Measurements from ENCODE around the gene GAPVD1.
A peak's percentile ranks its signal among the peaks of the same experiment; 100 is the strongest.
"Not testable (repeated sequence)": the region's sequence is repeated elsewhere in the genome, so short reads cannot be mapped to it uniquely, and the experiment has no call there.

The GAPVD1 gene, protein sequence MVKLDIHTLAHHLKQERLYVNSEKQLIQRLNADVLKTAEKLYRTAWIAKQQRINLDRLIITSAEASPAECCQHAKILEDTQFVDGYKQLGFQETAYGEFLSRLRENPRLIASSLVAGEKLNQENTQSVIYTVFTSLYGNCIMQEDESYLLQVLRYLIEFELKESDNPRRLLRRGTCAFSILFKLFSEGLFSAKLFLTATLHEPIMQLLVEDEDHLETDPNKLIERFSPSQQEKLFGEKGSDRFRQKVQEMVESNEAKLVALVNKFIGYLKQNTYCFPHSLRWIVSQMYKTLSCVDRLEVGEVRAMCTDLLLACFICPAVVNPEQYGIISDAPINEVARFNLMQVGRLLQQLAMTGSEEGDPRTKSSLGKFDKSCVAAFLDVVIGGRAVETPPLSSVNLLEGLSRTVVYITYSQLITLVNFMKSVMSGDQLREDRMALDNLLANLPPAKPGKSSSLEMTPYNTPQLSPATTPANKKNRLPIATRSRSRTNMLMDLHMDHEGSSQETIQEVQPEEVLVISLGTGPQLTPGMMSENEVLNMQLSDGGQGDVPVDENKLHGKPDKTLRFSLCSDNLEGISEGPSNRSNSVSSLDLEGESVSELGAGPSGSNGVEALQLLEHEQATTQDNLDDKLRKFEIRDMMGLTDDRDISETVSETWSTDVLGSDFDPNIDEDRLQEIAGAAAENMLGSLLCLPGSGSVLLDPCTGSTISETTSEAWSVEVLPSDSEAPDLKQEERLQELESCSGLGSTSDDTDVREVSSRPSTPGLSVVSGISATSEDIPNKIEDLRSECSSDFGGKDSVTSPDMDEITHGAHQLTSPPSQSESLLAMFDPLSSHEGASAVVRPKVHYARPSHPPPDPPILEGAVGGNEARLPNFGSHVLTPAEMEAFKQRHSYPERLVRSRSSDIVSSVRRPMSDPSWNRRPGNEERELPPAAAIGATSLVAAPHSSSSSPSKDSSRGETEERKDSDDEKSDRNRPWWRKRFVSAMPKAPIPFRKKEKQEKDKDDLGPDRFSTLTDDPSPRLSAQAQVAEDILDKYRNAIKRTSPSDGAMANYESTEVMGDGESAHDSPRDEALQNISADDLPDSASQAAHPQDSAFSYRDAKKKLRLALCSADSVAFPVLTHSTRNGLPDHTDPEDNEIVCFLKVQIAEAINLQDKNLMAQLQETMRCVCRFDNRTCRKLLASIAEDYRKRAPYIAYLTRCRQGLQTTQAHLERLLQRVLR (N-terminal part only)

GRCh38 chr9:125261501-125262293, at the start of gene GAPVD1:
Gene GAPVD1 (plus strand): TSS chr9:125261826. CDS start chr9:125298922, 37,096 bp downstream.
- peak within 1 kb of the TSS; percentile 86 for H2AFZ ChIP-seq (ENCODE audit: low read length)
- DNase-seq: peak; percentile 94
- H3K9ac ChIP-seq (ENCODE audit: low read length): peak within 1 kb of the TSS; percentile 87
- H3K36me3 ChIP-seq (replicated peaks; ENCODE audit: insufficient read depth, low read length): no peaks in the 10 kb centered on the region
- peaks cover 4% of the 10 kb centered on the region; the same call in 1 of the 2 replicates for H3F3A ChIP-seq (ENCODE audit: insufficient read depth, low read length)
- no peaks in the 10 kb centered on the region for H3K9me2 ChIP-seq (replicated peaks; ENCODE audit: insufficient read depth, low read length)
- H3K79me2 ChIP-seq (ENCODE audit: low read length): peaks cover 45% of the 10 kb centered on the region
- no peak for TF ChIP-seq EZH2phosphoT487 (IDR thresholded peaks at IDR 0.05; ENCODE audit: low read length)
- TF ChIP-seq, protein P1, sequence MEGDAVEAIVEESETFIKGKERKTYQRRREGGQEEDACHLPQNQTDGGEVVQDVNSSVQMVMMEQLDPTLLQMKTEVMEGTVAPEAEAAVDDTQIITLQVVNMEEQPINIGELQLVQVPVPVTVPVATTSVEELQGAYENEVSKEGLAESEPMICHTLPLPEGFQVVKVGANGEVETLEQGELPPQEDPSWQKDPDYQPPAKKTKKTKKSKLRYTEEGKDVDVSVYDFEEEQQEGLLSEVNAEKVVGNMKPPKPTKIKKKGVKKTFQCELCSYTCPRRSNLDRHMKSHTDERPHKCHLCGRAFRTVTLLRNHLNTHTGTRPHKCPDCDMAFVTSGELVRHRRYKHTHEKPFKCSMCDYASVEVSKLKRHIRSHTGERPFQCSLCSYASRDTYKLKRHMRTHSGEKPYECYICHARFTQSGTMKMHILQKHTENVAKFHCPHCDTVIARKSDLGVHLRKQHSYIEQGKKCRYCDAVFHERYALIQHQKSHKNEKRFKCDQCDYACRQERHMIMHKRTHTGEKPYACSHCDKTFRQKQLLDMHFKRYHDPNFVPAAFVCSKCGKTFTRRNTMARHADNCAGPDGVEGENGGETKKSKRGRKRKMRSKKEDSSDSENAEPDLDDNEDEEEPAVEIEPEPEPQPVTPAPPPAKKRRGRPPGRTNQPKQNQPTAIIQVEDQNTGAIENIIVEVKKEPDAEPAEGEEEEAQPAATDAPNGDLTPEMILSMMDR (IDR thresholded peaks at IDR 0.05; ENCODE audit: low read length): peak; percentile 46
- no peak for TF ChIP-seq EZH2 (optimal IDR thresholded peaks at IDR 0.05; ENCODE audit: low read depth, low read length)
- no peaks in the 10 kb centered on the region for H3K27me3 ChIP-seq (replicated peaks; ENCODE audit: insufficient read depth, low read length)
- H3K27ac ChIP-seq (ENCODE audit: low read length): peak within 1 kb of the TSS; percentile 31; the same call in 1 of the 2 replicates
- no peaks in the 10 kb centered on the region for H4K20me1 ChIP-seq (ENCODE audit: insufficient read depth, low read length)
- H3K4me2 ChIP-seq (ENCODE audit: low read depth, low read length): peak within 1 kb of the TSS; percentile 77
- H3K4me3 ChIP-seq (ENCODE audit: low read length): peak within 1 kb of the TSS; percentile 95
- H3K9me3 ChIP-seq (replicated peaks; ENCODE audit: insufficient read depth, low read length): no peaks in the 10 kb centered on the region
- no peaks in the 10 kb centered on the region; the same call in 1 of the 2 replicates for H3K4me1 ChIP-seq (ENCODE audit: low read length)

DNA sequence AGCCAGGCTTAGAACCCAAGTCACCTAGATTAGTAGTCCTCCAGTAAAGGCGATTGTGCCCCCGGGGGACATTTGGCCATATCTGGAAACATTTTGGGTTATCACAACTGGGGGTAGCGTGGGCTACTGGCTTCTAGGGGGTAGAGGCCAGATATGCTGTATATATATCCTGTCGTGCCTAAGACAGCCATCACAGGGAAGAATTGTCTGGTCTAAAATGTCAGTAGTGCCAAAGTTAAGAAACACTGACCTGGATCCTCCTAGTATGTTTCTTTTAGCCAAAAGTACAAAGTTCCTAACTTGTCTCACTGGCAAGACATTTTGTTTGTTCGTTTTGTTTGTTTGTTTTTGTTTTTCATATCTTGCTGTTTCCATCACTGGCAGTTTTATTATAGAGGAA, 47.4 kb upstream of the GAPVD1 start:
- H3K4me1 ChIP-seq (ENCODE audit: low read length): no peaks in the 10 kb centered on the region
- H3K27ac ChIP-seq (ENCODE audit: low read length): no peak overlapping the region
- H4K20me1 ChIP-seq (ENCODE audit: insufficient read depth, low read length): no peaks in the 10 kb centered on the region
- no peaks in the 10 kb centered on the region for H3K79me2 ChIP-seq (ENCODE audit: low read length)
- no peaks in the 10 kb centered on the region for H3K9me2 ChIP-seq (replicated peaks; ENCODE audit: insufficient read depth, low read length)
- no peak overlapping the region for H2AFZ ChIP-seq (ENCODE audit: low read length)
- H3K4me2 ChIP-seq (ENCODE audit: low read depth, low read length): no peak overlapping the region
- no peak overlapping the region for H3K9ac ChIP-seq (ENCODE audit: low read length)
- no peaks in the 10 kb centered on the region for H3F3A ChIP-seq (ENCODE audit: insufficient read depth, low read length)
- H3K9me3 ChIP-seq (replicated peaks; ENCODE audit: insufficient read depth, low read length): no peaks in the 10 kb centered on the region
- H3K36me3 ChIP-seq (replicated peaks; ENCODE audit: insufficient read depth, low read length): no peaks in the 10 kb centered on the region
- no peak overlapping the region for H3K4me3 ChIP-seq (ENCODE audit: low read length)
- TF ChIP-seq, protein P1 (IDR thresholded peaks at IDR 0.05; ENCODE audit: low read length): no peak
- TF ChIP-seq EZH2 (optimal IDR thresholded peaks at IDR 0.05; ENCODE audit: low read depth, low read length) (no peak), EZH2phosphoT487 (IDR thresholded peaks at IDR 0.05; ENCODE audit: low read length) (no peak)
- H3K27me3 ChIP-seq (replicated peaks; ENCODE audit: insufficient read depth, low read length): no peaks in the 10 kb centered on the region
- DNase-seq: no peak

GRCh38 chr9:125218621-125219020, 43.0 kb upstream of the GAPVD1 start:
- no peaks in the 10 kb centered on the region for H3K27me3 ChIP-seq (replicated peaks; ENCODE audit: insufficient read depth, low read length)
- H3K9me2 ChIP-seq (replicated peaks; ENCODE audit: insufficient read depth, low read length): no peaks in the 10 kb centered on the region
- DNase-seq: no peak
- H2AFZ ChIP-seq (ENCODE audit: low read length): no peak overlapping the region
- H3K79me2 ChIP-seq (ENCODE audit: low read length): no peaks in the 10 kb centered on the region
- TF ChIP-seq, protein P1 (IDR thresholded peaks at IDR 0.05; ENCODE audit: low read length): no peak
- TF ChIP-seq EZH2 (optimal IDR thresholded peaks at IDR 0.05; ENCODE audit: low read depth, low read length) (no peak), EZH2phosphoT487 (IDR thresholded peaks at IDR 0.05; ENCODE audit: low read length) (no peak)
- H3K9ac ChIP-seq (ENCODE audit: low read length): no peak overlapping the region
- H4K20me1 ChIP-seq (ENCODE audit: insufficient read depth, low read length): no peaks in the 10 kb centered on the region
- H3K4me2 ChIP-seq (ENCODE audit: low read depth, low read length): no peak overlapping the region
- no peaks in the 10 kb centered on the region for H3K9me3 ChIP-seq (replicated peaks; ENCODE audit: insufficient read depth, low read length)
- H3K36me3 ChIP-seq (replicated peaks; ENCODE audit: insufficient read depth, low read length): no peaks in the 10 kb centered on the region
- no peak overlapping the region for H3K27ac ChIP-seq (ENCODE audit: low read length)
- no peaks in the 10 kb centered on the region for H3K4me1 ChIP-seq (ENCODE audit: low read length)
- no peak overlapping the region for H3K4me3 ChIP-seq (ENCODE audit: low read length)
- no peaks in the 10 kb centered on the region for H3F3A ChIP-seq (ENCODE audit: insufficient read depth, low read length)

DNA sequence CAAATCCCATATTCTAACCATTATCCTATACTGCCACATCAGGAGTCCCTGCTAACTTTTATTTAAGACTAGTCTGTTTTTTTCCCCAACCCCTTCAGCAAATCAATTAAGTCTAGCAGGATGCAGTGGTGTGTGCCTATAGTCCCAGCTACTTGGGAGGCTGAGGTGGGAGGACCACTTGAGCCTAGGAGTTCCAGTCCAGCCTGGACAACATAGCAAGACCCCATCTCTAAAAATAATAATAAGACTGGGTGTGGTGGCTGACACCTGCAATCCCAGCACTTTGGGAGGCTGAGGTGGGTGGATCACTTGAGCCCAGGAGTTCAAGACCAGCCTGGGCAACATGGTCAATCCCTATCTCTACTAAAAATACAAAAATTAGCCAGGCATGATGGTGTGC, 36.8 kb upstream of the GAPVD1 start:
- not testable (repeated sequence) for H3K36me3 ChIP-seq (replicated peaks; ENCODE audit: insufficient read depth, low read length); H3F3A ChIP-seq (ENCODE audit: insufficient read depth, low read length); H3K4me2 ChIP-seq (ENCODE audit: low read depth, low read length); H2AFZ ChIP-seq (ENCODE audit: low read length); H3K9me3 ChIP-seq (replicated peaks; ENCODE audit: insufficient read depth, low read length); H3K4me3 ChIP-seq (ENCODE audit: low read length); DNase-seq; H3K4me1 ChIP-seq (ENCODE audit: low read length); H3K27me3 ChIP-seq (replicated peaks; ENCODE audit: insufficient read depth, low read length); H4K20me1 ChIP-seq (ENCODE audit: insufficient read depth, low read length); H3K9me2 ChIP-seq (replicated peaks; ENCODE audit: insufficient read depth, low read length); H3K9ac ChIP-seq (ENCODE audit: low read length); H3K79me2 ChIP-seq (ENCODE audit: low read length); H3K27ac ChIP-seq (ENCODE audit: low read length)

Measured in MM.1S (cell line).